Measurements from ENCODE around the gene TEAD1.

The TEAD1 gene

GRCh38 chr11:12769834-12770345 is 95.7 kb downstream of the TEAD1 start:
- DNase-seq = no peak

- DNase-seq = no peak
These were observed 96.2 kb downstream of the TEAD1 start for GRCh38 chr11:12770435-12770834.

- DNase-seq = no peak
These were observed 96.9 kb downstream of the TEAD1 start for GRCh38 chr11:12770966-12771597.

GRCh38 chr11:12771875-12772274 is 97.7 kb downstream of the TEAD1 start:
- no peak for DNase-seq

GRCh38 chr11:12772324-12772723 is 98.1 kb downstream of the TEAD1 start:
- no peak for DNase-seq

- no peak for DNase-seq
These were observed 99.4 kb downstream of the TEAD1 start for GRCh38 chr11:12773591-12773990.

GRCh38 chr11:12775955-12776354 is 101.7 kb downstream of the TEAD1 start:
- no peak for DNase-seq

GRCh38 chr11:12777208-12777874 is 103.1 kb downstream of the TEAD1 start:
- DNase-seq = no peak

- no peak for DNase-seq
These were observed 104.2 kb downstream of the TEAD1 start for GRCh38 chr11:12778240-12778905.

- no peak for DNase-seq
These were observed 109.5 kb downstream of the TEAD1 start for GRCh38 chr11:12783765-12784164.

GRCh38 chr11:12784445-12784844 is 110.2 kb downstream of the TEAD1 start:
- DNase-seq = no peak

- DNase-seq = no peak
These were observed 110.8 kb downstream of the TEAD1 start for GRCh38 chr11:12784987-12785386.

GRCh38 chr11:12785901-12786300 is 111.7 kb downstream of the TEAD1 start:
- no peak for DNase-seq

- DNase-seq = no peak
These were observed 112.2 kb downstream of the TEAD1 start for GRCh38 chr11:12786450-12786849.

GRCh38 chr11:12786891-12787290 is 112.7 kb downstream of the TEAD1 start:
- no peak for DNase-seq

GRCh38 chr11:12787847-12788246 is 113.6 kb downstream of the TEAD1 start:
- DNase-seq = no peak

GRCh38 chr11:12789054-12789453 is 114.8 kb downstream of the TEAD1 start:
- DNase-seq = no peak

GRCh38 chr11:12789596-12790215 is 115.5 kb downstream of the TEAD1 start:
- no peak for DNase-seq

- no peak for DNase-seq
These were observed 116.8 kb downstream of the TEAD1 start for GRCh38 chr11:12790861-12791616.

GRCh38 chr11:12792018-12792417 is 117.8 kb downstream of the TEAD1 start:
- DNase-seq = no peak

GRCh38 chr11:12792590-12792989 is 118.4 kb downstream of the TEAD1 start:
- DNase-seq = no peak

GRCh38 chr11:12793065-12793464 is 118.8 kb downstream of the TEAD1 start:
- DNase-seq = no peak

GRCh38 chr11:12793506-12793905 is 119.3 kb downstream of the TEAD1 start:
- DNase-seq = no peak

Measured in femur (tissue), 1 donor.